GM12875 (cell line): ENCODE measurements around the gene TMCC3.
"Not testable (repeated sequence)": the region's sequence is repeated elsewhere in the genome, so short reads cannot be mapped to it uniquely, and the experiment has no call there.

ENCODE experiments used
- H3K4me3 ChIP-seq: one replicate; pipeline ENCODE4 v1.5.1; 2011; ENCODE audit warnings: low read depth, low read length, control low read depth
- CTCF ChIP-seq: IDR thresholded peaks from 2 replicates; pipeline ENCODE4 v1.5.1; 2011; ENCODE audit warnings: low read depth, mild to moderate bottlenecking, control low read depth, inconsistent platforms, low read length, moderate library complexity, borderline replicate concordance; ENCODE audit not compliant: insufficient read depth

Gene TMCC3

GRCh38 chr12:94594443-94594825 lies 55.9 kb downstream of the TMCC3 start:
- H3K4me3 ChIP-seq = no peak overlapping the region
- no peak for TF ChIP-seq CTCF

- TF ChIP-seq CTCF = no peak
- H3K4me3 ChIP-seq = no peak overlapping the region
Observed at GRCh38 chr12:94593822-94594442, 56.4 kb downstream of the TMCC3 start.

- H3K4me3 ChIP-seq = not testable (repeated sequence)
Observed at GRCh38 chr12:94592723-94593122, 57.6 kb downstream of the TMCC3 start.

GRCh38 chr12:94592080-94592479 lies 58.3 kb downstream of the TMCC3 start:
- no peak overlapping the region for H3K4me3 ChIP-seq
- TF ChIP-seq CTCF = no peak

GRCh38 chr12:94590428-94590827 lies 59.9 kb downstream of the TMCC3 start:
- H3K4me3 ChIP-seq = no peak overlapping the region
- TF ChIP-seq CTCF = no peak

- no peak overlapping the region for H3K4me3 ChIP-seq
- TF ChIP-seq CTCF = no peak
Observed at GRCh38 chr12:94589591-94590001, 60.8 kb downstream of the TMCC3 start.

- no peak overlapping the region for H3K4me3 ChIP-seq
- no peak for TF ChIP-seq CTCF
Observed at GRCh38 chr12:94588346-94588745, 62.0 kb downstream of the TMCC3 start.
